GM18519 (cell line): ENCODE measurements around the gene APBB1.

Source experiments
- ATAC-seq: cut with Tn5 transposase; IDR thresholded peaks from one replicate; pipeline ENCODE4 v1.9.1; 2021; ENCODE audit warnings: mild to moderate bottlenecking, moderate library complexity; ENCODE audit not compliant: unreplicated experiment, low FRiP score

Gene APBB1

GRCh38 chr11:6354651-6355485 lies 64.0 kb downstream of the APBB1 start:
- ATAC-seq: no peak

GRCh38 chr11:6353367-6353987 lies 65.4 kb downstream of the APBB1 start:
- peak; percentile 75 for ATAC-seq

- no peak for ATAC-seq
Observed at GRCh38 chr11:6351782-6352382, 67.0 kb downstream of the APBB1 start.

- ATAC-seq: no peak
Observed at GRCh38 chr11:6350486-6350885, 68.4 kb downstream of the APBB1 start.

GRCh38 chr11:6350043-6350442 lies 68.9 kb downstream of the APBB1 start:
- no peak for ATAC-seq

- no peak for ATAC-seq
Observed at GRCh38 chr11:6345366-6345765, 73.5 kb downstream of the APBB1 start.
